Heart left ventricle (tissue), 13 donors: ENCODE measurements around the gene ACADVL.

ENCODE experiments used
- POLR2A ChIP-seq, 2 donors: fragments of 450-650 bp; IDR thresholded peaks; one replicate each; pipeline ENCODE4 v1.6.1; 2017; ENCODE audit warnings: antibody characterized with exemption in 2 of 2, mild to moderate bottlenecking in 2 of 2, moderate library complexity in 2 of 2
- TF ChIP-seq, protein P1 (sequence below), 12 donors: fragments of 200-600 bp; sonication (generic) in 4 of 12; IDR thresholded peaks; one replicate each; pipeline versions ENCODE4 v1.5.0 to v1.8.0; 2018 to 2022; ENCODE audit warnings: antibody characterized with exemption in 12 of 12, mild to moderate bottlenecking in 5 of 12
- donor health status: ischemic (EF 13 %, LVEDD 7.1; RV severe dilation, severe dysfunction).
- donor health status: DM: no; HTN: yes; CAD: no.
- donor health status: DM: no; HTN: no; CAD: no.
- donor health status: ischemic (EF 25% LVEDD 6.9; RV normal size, moderate dysfunction).
- donor health status: ischemic (EF 25% LVEDD 5.7; RV mildly dilated, moderate dysfunction).
- donor health status: ischemic (EF 35%, LVEDD 5.7; RV mildly dilated, moderate dysfunction).
- donor health status: nonischemic (EF 11% LVEDD 7.7; RV severe dilation, severe dysfunction).
- donor health status: DM: yes; HTN: yes; CAD: no.
- donor health status: PGD.
- donor health status: ischemic (EF 29% LVEDD 5.4; RV normal size, mild dysfunction).
- donor health status: nonischemic (EF 23%, LVEDD 6.1; RV moderate dilation, normal function).

DNA sequence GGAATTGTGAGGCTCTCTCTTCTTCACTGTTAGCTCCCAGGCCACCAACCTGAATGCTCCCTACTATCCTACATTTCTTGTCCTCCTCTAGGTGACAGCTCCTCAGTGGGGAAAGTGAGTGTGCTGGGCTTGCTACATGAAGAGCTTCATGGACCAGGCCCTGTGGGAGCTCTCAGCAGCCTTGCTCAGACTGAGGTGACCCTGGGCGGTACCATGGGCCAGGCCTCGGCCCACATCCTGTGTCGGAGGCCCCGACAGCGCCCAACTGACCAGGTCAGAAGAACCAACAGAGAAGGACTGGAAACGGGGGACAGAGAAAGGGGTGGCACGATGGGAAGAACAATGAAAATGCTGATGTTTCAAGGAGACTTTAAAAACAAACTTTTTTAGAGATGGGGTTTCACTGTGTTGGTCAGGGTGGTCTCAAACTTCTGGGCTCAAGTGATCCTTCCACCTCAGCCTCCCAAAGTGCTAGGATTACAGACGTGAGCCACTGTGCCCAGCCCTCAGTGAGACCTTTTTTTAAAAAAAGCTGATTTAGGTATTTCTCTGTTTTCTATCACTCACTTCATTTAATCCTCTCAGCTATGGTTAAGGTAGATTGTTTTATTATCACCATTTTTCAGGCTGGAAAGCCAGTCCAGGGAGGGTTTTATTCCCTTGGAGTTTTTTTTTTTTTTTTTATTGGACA is 37.2 kb downstream of the ACADVL start:
- TF ChIP-seq, protein P1, sequence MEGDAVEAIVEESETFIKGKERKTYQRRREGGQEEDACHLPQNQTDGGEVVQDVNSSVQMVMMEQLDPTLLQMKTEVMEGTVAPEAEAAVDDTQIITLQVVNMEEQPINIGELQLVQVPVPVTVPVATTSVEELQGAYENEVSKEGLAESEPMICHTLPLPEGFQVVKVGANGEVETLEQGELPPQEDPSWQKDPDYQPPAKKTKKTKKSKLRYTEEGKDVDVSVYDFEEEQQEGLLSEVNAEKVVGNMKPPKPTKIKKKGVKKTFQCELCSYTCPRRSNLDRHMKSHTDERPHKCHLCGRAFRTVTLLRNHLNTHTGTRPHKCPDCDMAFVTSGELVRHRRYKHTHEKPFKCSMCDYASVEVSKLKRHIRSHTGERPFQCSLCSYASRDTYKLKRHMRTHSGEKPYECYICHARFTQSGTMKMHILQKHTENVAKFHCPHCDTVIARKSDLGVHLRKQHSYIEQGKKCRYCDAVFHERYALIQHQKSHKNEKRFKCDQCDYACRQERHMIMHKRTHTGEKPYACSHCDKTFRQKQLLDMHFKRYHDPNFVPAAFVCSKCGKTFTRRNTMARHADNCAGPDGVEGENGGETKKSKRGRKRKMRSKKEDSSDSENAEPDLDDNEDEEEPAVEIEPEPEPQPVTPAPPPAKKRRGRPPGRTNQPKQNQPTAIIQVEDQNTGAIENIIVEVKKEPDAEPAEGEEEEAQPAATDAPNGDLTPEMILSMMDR (IDR thresholded peaks at IDR 0.05), result no peak
- TF ChIP-seq POLR2A (IDR thresholded peaks at IDR 0.05), result no peak
